AML-193 (cell line): ENCODE measurements around the gene SF3A2.
"Not testable (repeated sequence)": the region's sequence is repeated elsewhere in the genome, so short reads cannot be mapped to it uniquely, and the experiment has no call there.

Source experiments
- DNase-seq, 2 experiments: peaks; one replicate each; lab custom pipeline; 2025; lab: John Stamatoyannopoulos, UW

The SF3A2 gene

GRCh38 chr19:2274931-2275535, 38.4 kb downstream of the SF3A2 start:
- peak; percentile 60 to 74 for DNase-seq

- DNase-seq = no peak
Measured at GRCh38 chr19:2275588-2276428, 39.2 kb downstream of the SF3A2 start.

- no peak for DNase-seq
Measured at GRCh38 chr19:2276429-2276986, 39.9 kb downstream of the SF3A2 start.

GRCh38 chr19:2277138-2277537, 40.5 kb downstream of the SF3A2 start:
- no peak for DNase-seq

- DNase-seq = no peak
Measured at GRCh38 chr19:2278459-2279158, 42.0 kb downstream of the SF3A2 start.

- DNase-seq = no peak
Measured at GRCh38 chr19:2280633-2281264, 44.1 kb downstream of the SF3A2 start.

GRCh38 chr19:2281265-2282061, 44.8 kb downstream of the SF3A2 start:
- DNase-seq = not testable (repeated sequence)

- peak; percentile 79 to 82 for DNase-seq
Measured at GRCh38 chr19:2282062-2282861, 45.6 kb downstream of the SF3A2 start, which contains the start of gene PEAK3. TSS of gene PEAK3 (minus strand) at chr19:2282175. CDS start at chr19:2280931, 1,244 bp downstream.

- no peak for DNase-seq
Measured at GRCh38 chr19:2282862-2283237, 46.2 kb downstream of the SF3A2 start.

GRCh38 chr19:2283835-2284507, 47.3 kb downstream of the SF3A2 start:
- DNase-seq = no peak

- no peak for DNase-seq
Measured at GRCh38 chr19:2286402-2287140, 49.9 kb downstream of the SF3A2 start.

GRCh38 chr19:2287585-2288337, 51.1 kb downstream of the SF3A2 start:
- DNase-seq = peak; percentile 14 to 20

GRCh38 chr19:2288338-2288817, 51.8 kb downstream of the SF3A2 start:
- peak in 1 of 2 experiments; percentile 31 for DNase-seq

- DNase-seq = no peak
Measured at GRCh38 chr19:2288818-2289713, 52.4 kb downstream of the SF3A2 start.

GRCh38 chr19:2289714-2290435, 53.3 kb downstream of the SF3A2 start:
- peak; percentile 95 to 96 for DNase-seq

GRCh38 chr19:2290441-2291184, 54.0 kb downstream of the SF3A2 start:
- no peak for DNase-seq
